Muscle of back (tissue), 11 donors: ENCODE measurements around the gene VPS54. TPM values are rescaled to one million over a fixed set of nuclear protein-coding genes. Genes with fewer than 3 reads are reported as not detected.
"Not testable (repeated sequence)": the region's sequence is repeated elsewhere in the genome, so short reads cannot be mapped to it uniquely, and the experiment has no call there.

Experiments
- DNase-seq, 3 donors: peaks; one replicate each; pipeline versions ENCODE4 v3.0.0 to v3.0.0-alpha.2; 2013
- polyA plus RNA-seq, 10 donors: library from polyadenylated mRNA; unstranded; fragments of 120-200 nt; gene quantifications; one replicate each; pipeline ENCODE4 v1.2.1, GENCODE V29; 2013; ENCODE audit not compliant: insufficient read length in 10 of 10

VPS54 gene
- polyA plus RNA-seq, 10 donors: 19.8 to 30.6 (median 27.9) TPM

DNA sequence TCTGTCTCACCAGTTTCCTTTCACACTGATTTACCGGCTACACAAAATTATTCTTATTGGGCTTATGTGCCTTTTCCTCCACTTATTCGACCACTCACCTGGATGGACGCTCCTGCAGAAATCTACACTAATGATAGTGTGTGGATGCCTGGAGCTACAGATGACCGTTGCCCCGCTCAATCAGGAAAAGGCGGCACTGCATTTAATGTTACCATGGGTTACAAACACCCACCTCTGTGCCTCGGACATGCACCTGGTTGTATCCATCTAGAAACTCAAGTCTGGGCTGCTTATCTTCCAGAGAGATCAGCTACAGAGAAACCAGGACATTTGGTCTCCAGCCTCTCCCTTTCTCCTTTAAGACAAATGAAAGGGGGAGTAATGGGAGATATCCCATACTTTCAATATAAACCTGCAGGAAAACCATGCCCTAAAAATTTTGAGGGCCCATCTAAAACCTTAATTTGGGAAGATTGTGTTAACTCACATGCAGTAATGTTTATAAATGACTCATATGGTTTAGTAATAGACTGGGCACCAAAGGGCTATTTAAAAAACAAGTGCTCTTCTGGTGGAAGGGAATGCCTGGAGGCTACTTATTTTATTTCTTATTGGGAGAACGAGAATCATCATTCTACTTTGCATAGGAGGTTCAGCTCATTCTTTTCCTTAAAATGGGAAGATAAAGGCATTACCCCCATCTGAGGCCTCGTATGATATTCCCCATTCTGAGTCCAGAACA lies 24.7 kb downstream of the VPS54 start:
- not testable (repeated sequence) for DNase-seq

DNA sequence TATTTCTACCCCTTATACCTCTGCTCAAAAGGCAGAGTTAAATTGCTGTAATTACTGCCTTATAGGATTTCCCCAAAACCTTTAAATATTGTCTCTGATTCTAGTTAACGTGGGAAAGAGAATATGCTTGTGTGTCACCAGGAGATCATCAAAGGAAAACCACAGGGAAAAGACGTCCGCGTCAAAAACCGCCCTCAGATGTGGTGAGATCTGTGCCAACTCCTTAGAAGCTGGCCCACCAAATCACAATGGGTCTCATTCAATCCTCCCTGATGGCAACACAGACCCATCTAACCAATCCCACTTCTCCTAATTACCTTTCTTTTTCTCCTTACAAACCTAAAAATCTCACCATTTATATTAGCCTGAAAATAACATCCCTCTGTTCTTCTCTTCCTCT lies 25.4 kb downstream of the VPS54 start:
- DNase-seq: no peak

DNA sequence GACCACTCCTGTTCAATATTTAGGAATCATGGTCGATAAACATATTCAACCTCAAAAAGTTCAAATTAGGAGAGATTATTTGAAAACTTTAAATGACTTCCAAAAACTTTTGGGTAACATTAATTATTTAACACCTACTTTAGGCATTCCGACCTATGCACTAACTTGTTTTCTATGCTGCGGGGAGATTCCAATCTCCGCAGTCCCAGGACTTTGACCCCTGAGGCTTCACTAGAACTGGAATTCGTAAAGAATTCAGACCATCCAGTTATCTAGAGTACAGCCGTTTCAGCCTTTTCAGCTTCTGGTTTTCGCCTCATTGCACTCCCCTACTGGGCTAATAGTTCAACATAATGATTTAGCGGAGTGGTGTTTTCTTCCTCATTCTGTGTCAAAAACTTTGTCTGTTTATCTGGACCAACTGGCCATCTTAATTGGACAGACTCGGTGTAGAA lies 26.1 kb downstream of the VPS54 start:
- not testable (repeated sequence) for DNase-seq

DNA sequence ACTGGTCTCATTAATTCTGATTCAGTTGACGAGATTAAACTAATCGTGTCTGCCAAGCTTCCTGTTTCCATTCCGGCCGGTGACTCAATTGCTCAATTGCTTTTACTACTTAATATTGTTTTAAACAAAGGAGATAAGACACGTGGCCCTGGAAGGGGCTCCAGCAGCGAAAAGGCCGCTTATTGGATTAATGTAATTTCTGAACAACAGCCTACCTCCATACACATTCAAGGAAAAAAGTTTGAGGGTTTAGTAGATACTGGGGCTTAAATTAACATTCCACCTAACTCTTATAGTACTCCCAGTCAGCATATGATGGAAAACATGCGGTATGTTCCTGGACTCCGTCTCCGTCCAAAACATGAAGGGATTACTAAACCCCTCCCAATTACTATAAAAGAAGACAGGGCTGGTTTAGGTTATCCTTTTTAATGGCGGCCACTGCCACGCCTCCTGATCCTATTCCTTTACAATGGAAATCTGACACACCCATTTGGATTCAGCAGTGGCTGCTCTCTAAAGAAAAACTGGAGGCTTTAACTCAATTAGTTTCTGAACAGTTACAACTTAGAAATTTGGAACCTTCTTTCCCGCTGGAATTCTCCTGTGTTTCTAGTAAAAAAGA lies 27.1 kb downstream of the VPS54 start:
- no peak for DNase-seq

DNA sequence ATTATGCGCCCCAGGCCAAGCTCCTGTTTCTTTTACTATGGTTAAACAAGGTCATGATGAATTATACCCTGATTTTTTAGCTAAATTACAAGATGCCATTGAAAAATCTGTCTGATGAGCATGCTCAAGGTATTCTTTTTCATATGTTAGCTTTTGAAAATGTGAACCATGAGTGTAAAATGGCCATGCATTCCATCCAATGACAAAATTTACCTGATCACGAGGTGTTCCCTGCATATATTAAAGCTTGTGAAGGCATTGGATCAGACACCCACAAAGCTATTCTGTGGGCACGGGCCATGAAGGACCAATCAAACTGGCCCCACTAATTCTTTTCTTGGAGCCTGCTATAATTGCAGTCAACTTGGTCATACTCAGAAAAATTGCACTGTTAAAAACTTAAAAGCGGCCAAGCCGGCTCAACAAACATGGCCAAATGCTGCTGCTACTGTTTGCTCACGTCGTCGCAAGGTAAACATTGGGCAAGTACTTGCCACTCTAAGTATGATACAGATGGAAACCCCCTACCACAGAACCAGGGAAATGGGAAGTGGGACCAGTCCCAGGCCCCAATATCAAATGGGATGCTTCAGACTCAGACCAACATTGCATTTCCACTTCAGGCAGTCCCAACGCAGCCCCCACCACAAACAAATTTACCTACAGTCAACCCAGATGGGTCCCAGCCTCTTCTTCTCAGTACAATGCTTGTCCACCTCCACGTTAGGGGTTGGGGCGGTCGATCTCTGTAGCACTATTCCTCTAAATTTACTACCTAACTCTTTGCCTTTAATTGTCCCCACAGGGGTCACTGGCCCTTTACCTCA lies 27.8 kb downstream of the VPS54 start:
- DNase-seq: not testable (repeated sequence)

DNA sequence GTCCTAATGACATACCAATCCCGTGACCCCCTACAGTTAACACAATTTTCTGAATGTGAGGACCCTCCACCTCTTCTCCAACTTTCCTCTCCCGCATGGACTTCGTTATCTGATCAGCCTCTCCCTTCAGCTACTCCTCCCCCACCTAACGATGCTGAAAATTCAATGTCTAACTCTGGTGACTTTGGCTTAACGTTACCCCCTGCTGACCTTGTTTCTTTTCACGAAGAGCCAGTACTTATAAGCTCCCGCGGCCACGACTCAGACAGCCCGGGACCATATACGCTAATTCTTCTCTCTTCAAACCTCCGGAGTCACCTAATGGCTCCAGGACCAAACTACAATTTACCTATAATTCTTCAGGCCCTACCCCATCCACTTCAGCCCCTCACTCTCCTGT lies 29.2 kb downstream of the VPS54 start:
- no peak for DNase-seq

DNA sequence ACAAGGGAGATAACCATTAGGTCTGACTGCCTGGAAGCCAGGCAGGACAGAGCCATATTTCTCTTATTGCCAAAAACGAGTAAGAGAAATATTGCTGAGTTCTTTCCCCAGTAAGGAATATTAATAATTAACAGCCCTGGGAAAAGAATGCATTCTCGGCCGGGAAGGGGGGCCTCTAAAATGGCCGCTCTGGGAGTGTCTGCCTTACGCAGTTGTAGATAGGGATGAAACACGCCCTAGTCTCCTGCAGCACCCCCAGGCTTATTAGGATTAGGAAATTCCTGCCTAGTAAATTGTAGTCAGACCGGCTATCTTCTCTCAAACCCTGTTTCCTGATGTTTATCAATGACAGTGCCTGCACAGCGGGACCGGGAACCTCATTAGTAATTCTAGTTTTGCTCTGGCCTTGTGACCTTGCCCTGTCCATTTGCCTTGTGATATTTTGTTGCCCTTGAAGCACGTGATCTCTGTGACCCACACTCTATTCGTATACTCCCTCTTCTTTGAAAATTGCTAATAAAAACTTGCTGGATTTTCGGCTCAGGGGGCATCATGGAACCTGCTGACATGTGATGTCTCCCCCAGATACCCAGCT lies 30.3 kb downstream of the VPS54 start:
- not testable (repeated sequence) for DNase-seq

DNA sequence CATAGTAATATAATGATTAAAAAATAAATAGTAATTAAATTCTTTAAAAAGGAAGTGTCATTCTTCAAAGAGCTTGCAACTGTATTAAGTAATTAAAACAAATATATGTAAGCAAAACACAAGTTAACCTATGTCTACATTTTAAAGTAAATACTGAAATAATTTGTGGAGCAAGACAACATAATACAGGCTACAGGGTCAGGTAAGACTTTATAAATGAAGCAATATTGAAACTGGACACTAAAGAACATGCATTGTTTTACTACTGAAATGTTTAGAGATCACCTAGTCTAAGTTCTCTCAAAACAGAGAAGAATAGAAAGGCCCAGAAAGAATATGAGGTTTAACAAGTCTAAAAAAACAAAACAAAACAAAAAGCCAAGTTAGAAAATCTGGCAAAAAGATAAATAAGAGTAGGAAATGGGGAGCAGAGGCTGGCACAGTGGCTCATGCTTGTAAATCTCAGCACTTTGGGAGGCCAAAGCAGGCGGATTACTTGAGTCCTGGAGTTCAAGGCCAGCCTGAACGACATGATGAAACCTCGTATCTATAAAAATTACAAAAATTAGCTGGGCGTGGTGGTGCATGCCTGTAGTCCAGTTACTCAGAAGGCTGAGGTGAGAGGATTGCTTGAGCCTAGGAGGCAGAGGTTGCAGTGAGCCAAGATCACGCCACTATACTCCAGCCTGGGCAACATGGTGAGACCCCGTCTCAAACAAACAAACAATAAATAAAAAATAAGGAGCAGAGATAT lies 34.4 kb downstream of the VPS54 start:
- no peak for DNase-seq

DNA sequence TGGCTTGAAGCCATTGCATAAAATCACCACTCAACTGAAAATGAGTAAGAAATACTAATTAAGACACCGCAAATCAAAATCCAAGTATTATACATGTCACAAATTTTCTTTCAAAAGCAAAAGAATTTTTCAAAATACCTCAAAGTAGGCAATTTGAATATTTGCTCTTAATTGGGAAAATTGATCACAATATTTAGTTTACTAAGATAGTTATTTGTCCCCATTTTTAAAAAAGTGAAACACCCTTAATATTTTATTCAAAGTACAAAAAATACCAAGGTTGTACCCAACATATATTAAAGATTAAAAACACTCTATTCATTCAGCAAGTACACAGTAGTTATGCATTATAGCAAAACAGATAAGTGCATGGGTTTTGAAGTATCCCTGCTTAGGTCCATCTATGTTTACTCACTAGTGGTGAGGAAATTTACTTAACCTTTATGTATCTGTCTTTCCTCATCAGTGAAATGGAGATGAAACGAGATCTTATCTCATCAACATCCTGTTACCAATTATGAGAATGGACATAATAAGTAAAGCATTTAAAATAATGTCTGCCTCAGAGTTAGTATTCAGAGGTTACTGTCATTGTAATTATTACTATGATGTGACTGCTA lies 35.1 kb downstream of the VPS54 start:
- DNase-seq: no peak

DNA sequence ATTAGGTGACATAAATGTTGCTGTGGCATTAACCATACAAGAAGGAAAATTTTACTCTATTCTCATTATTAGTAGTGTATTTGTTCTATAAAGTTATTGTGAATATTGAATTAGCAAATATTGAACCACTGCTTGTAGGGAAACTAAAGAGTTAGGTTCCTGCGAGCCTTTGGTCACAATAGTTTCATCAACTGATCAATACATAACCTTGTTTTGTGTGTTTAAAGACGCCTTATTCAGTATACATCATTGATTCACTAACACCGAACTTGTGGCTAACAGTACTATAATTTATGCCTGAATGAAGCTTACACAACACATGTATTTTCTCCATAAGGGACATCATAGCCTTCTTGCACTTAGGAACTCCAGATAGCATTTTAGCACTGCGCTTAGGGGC lies 36.9 kb downstream of the VPS54 start:
- no peak for DNase-seq

DNA sequence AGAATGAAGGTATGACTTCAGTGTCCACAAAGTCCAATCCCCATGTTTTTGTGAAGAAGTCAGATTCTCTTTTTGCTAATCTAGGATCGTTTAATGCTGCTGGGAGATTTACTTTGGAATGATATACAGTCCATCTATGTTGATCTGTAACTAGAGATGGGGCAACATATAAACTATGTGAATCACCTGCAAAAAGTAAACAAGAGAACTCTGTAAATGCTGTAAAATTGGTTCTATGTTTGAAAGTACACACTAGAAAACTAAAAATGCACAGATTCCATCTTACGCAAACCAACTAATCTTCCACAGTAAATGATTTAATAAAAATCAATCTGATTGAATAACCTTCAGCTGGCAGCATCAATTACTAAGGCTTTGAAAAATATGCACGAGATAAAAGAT lies 37.5 kb downstream of the VPS54 start:
- DNase-seq: no peak

DNA sequence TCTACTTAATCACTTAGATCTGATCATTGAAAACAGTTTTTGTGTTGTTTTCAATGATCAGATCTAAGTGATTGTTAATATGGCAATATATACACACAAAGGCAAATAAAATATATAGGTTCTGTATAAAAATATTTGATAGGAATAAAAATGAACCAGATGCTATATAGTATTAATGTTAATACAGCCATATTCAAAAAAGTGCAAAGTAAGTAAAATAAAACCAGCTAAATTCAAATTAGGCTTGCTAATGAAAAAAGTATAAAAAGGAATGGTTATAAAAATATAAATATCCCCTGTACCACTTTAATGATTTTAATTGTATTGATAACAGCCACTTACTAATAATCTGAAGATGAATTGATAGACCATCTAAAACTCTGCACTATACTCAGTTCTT lies 38.4 kb downstream of the VPS54 start:
- no peak for DNase-seq

DNA sequence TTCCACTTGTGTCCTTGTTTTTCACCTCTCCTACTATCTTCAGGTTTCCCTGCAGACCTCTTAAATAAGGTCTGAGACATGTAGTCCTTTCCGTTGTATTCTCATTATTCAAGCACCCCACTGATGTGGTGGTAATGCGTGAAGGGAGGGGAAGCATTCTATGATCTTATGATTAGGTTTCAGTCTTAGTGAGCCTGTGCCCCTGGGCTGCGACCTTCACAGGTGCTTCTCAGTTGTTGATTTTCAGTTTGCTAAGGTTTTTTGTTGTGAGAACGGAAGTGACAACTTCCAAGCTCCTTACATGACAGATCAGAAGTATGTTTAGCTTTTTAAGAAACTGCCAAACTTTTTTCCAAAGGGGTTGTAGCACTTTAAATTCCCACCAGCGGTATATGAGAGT lies 41.3 kb downstream of the VPS54 start:
- no peak for DNase-seq

DNA sequence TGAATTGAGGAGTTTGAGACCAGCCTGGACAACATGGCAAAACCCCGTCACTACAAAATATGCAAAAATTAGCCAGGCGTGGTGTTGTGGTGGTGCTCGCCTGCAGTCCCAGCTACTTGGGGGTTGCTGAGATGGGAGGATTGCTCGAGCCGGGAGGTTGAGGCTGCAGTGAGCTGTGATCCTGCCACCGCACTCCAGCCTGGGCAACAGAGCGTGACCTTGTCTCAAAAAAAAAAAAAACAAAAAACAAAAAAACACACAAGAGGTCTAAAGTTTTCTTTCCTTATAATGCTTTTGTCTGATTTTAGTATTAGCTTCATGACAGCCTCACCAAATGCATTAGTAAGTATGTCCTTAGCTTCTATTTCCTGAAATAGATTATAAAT lies 43.1 kb downstream of the VPS54 start:
- no peak for DNase-seq

DNA sequence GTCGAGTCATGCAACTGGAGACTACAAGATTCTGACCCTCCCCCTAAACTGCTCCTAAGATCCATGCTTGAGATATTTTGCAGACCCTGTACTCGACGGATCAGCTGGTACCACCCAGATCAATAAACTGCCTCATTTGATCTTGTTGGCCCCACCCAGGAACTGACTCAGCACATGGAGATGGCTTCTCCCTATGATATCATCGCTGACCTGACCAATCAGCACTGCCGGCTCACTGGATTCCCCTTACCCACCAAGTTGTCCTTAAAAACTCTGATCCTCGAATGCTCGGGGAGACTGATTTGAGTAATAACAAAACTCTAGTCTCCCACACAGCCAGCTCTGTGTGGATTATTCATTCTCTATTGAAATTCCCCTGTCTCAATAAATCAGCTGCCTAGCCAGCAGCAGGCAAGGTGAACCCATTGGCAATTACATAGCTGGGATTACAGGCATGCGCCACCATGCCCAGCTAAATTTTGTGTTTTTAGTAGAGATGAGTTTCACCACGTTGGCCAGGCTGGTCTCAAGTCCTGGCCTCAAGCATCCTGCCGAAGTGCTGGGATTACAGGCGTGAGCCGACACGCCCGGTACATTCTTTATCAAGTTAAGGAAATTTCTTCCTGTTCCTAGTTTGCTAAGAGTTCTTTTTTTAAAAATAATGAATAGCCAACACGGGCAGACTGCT lies 43.6 kb downstream of the VPS54 start:
- DNase-seq: no peak

DNA sequence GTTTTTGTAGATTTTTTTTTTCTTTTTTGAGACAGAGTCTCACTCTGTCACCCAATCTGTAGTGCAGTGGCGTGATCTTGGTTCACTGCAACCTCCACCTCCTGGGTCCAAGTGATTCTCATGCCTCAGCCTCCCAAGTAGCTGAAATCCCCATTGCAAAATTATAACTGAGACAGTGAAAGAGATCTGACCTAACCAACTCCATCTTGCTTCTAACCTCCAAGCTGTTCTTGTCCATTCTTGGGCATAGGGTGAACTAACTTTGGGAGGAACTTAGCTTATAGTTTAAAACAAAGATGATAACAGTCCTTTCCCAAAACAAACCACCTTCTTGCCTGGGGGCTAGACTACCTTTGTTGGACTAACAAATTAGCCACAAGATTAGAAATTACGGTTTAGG lies 44.2 kb downstream of the VPS54 start:
- not testable (repeated sequence) for DNase-seq

DNA sequence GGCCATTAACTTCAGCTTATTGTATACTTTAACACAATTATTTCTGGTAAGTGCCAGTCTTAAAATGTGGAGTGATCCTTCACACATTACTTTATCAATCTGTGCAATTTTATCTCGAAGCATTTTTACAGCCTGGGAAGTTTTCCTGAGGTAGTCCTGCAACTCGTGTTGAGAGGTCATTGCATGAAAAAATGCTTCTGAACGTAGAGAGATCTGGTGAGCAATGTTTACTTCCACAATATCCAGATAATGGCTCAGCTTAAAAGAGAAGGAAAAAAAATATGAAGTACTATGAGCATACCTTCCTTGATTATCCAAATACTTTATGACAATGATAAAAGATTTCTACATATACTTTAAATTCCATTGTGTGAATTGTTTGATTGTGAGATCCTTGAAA lies 57.0 kb downstream of the VPS54 start:
- DNase-seq: no peak

DNA sequence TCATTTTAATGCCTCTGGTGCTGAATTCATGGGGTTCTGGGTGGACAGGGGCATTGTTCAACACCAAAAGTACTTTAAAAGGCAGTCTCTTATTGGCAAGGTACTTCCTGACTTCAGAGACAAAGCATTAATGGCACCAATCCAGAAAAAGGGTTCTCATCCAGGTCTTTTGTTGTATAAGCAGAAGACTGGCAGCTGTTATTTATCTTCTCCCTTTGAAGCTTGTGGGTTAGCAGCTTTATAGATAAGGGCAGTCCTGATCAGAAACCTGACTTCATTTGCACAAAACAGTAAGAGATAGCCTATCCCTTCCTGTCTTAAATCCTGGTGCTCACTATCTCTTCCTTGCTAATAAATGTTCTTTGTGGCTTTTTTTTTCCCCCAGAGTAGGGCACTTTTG lies 68.8 kb downstream of the VPS54 start:
- no peak for DNase-seq

DNA sequence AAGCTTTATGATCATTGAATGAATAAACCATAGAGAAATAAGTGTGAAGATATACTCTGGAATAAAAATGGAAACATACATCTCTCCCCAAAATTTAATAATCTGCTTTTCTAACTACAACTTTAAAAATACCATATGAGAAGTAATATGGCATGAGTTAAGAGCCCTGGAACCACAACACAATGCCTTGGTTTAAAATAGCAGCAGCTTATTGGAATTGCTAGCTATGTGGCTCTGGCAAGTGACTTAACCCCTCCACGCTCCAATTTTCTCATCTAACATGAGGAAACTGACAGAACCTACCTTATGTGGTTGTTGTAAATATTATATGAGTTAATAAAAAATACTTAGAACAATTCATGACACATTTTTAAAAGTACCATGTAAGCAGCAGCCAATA lies 76.4 kb downstream of the VPS54 start:
- no peak for DNase-seq

DNA sequence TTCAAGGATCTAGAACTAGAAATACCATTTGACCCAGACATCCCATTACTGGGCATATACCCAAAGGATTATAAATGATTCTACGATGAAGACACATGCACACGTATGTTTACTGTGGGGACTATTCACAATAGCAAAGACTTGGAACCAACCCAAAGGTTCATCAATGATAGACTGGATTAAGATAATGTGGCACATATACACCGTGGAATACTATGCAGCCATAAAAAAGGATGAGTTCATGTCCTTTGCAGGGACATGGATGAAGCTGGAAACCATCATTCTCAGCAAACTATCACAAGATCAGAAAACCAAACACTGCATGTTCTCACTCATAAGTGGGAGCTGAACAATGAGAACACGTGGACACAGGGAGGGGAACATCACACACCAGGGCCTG lies 87.1 kb downstream of the VPS54 start:
- not testable (repeated sequence) for DNase-seq

DNA sequence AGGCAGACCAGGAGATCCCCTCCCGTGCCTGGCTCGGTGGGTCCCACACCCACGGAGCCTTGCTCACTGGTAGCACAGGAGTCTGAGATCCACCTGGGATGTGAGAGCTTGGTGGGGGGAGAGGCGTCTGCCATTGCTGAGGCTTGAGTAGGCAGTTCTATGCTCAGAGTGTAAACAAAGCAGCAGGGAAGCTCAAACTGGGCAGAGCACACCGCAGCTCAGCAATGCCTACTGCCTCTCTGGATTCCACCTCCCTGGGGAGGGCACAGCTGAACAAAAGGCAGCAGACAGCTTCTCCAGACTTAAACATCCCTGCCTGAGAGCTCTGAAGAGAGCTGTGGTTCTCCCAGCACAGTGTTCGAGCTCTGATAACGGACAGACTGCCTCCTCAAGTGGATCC lies 92.4 kb downstream of the VPS54 start:
- DNase-seq: no peak
